Neural cell (in vitro differentiated cells): ENCODE measurements around the gene DDX39B. TPM values are rescaled to one million over a fixed set of nuclear protein-coding genes. Genes with fewer than 3 reads are reported as not detected.

Source experiments
- H2AFZ ChIP-seq: fragments of 200-600, 300-800 bp; sonication (generic), shearing (Covaris generic); 2 replicates; pipeline ENCODE4 v1.6.0; 2014; ENCODE audit warnings: low read depth, mild to moderate bottlenecking, antibody characterized with exemption, low read length, moderate library complexity
- H3F3A ChIP-seq: fragments of 200-600 bp; shearing (Covaris generic); 2 replicates; pipeline ENCODE4 v1.6.1; 2016; ENCODE audit warnings: mild to moderate bottlenecking, moderate library complexity, mixed read lengths, antibody characterized with exemption, low read length; ENCODE audit not compliant: insufficient read depth, poor library complexity, severe bottlenecking
- H3K27ac ChIP-seq: fragments of 200-600, 300-800 bp; sonication (generic), shearing (Covaris generic); 2 replicates; pipeline ENCODE4 v1.5.1; 2014; ENCODE audit warnings: mild to moderate bottlenecking, low read length, moderate library complexity
- H3K27me3 ChIP-seq: fragments of 300-800, 200-600 bp; sonication (generic), shearing (Covaris generic); 2 replicates; pipeline ENCODE4 v1.6.0; 2014; ENCODE audit warnings: mild to moderate bottlenecking, low read depth, low read length, moderate library complexity; ENCODE audit not compliant: insufficient read depth
- H3K36me3 ChIP-seq: fragments of 300-800, 200-600 bp; sonication (generic), shearing (Covaris generic); 2 replicates; pipeline ENCODE4 v1.5.1; 2014; ENCODE audit warnings: mild to moderate bottlenecking, antibody characterized with exemption, low read length, moderate library complexity; ENCODE audit not compliant: insufficient read depth
- H3K4me2 ChIP-seq: fragments of 300-800, 200-600 bp; sonication (generic), shearing (Covaris generic); 2 replicates; pipeline ENCODE4 v1.6.0; 2014; ENCODE audit warnings: mild to moderate bottlenecking, low read length
- H3K4me3 ChIP-seq: fragments of 300-800, 200-600 bp; sonication (generic), shearing (Covaris generic); 2 replicates; pipeline ENCODE4 v1.5.1; 2014; ENCODE audit warnings: mild to moderate bottlenecking, low read length, moderate library complexity
- H3K79me2 ChIP-seq: fragments of 200-600 bp; shearing (Covaris generic); replicated peaks from 2 replicates; pipeline ENCODE4 v1.6.0; 2014; ENCODE audit warnings: mild to moderate bottlenecking, low read length, moderate library complexity; ENCODE audit not compliant: insufficient read depth
- H3K9ac ChIP-seq: fragments of 300-800, 200-600 bp; sonication (generic), shearing (Covaris generic); 2 replicates; pipeline ENCODE4 v1.6.1; 2016; ENCODE audit warnings: mild to moderate bottlenecking, low read length, mixed read lengths
- H3K9me2 ChIP-seq: fragments of 200-600 bp; shearing (Covaris generic); 2 replicates; pipeline ENCODE4 v1.6.1; 2016; ENCODE audit warnings: mild to moderate bottlenecking, low read length, mixed read lengths; ENCODE audit not compliant: insufficient read depth
- H3K9me3 ChIP-seq: fragments of 200-600, 300-800 bp; sonication (generic), shearing (Covaris generic); 2 replicates; pipeline ENCODE4 v1.6.1; 2016; ENCODE audit warnings: mild to moderate bottlenecking, mixed run types, low read length, moderate library complexity, mixed read lengths
- H4K20me1 ChIP-seq: fragments of 200-600 bp; shearing (Covaris generic); 2 replicates; pipeline ENCODE4 v1.6.1; 2016; ENCODE audit warnings: mild to moderate bottlenecking, mixed run types; ENCODE audit not compliant: insufficient read depth
- EP300 ChIP-seq: fragments of 450-650 bp; conservative IDR thresholded peaks from 2 replicates; pipeline ENCODE4 v1.6.1; 2014; ENCODE audit warnings: antibody characterized with exemption, mild to moderate bottlenecking, moderate library complexity; ENCODE audit not compliant: poor library complexity, severe bottlenecking
- EZH2 ChIP-seq: fragments of 200-600, 300-800 bp; shearing (Covaris generic), sonication (generic); IDR thresholded peaks from 2 replicates; pipeline ENCODE4 v1.6.1; 2014; ENCODE audit warnings: antibody characterized with exemption, low read length, borderline replicate concordance, mild to moderate bottlenecking; ENCODE audit not compliant: insufficient read depth, poor library complexity, severe bottlenecking
- MXI1 ChIP-seq: fragments of 450-650 bp; conservative IDR thresholded peaks from 2 replicates; pipeline ENCODE4 v1.6.1; 2014; ENCODE audit warnings: antibody characterized with exemption, mild to moderate bottlenecking; ENCODE audit not compliant: poor library complexity, severe bottlenecking
- POLR2AphosphoS5 ChIP-seq: IDR thresholded peaks from 2 replicates; pipeline ENCODE4 v1.6.1; 2012
- RAD21 ChIP-seq: fragments of 450-650 bp; conservative IDR thresholded peaks from 2 replicates; pipeline ENCODE4 v1.6.1; 2014; ENCODE audit warnings: antibody characterized with exemption, mild to moderate bottlenecking, moderate library complexity
- SMC3 ChIP-seq: fragments of 450-650 bp; conservative IDR thresholded peaks from 2 replicates; pipeline ENCODE4 v1.6.1; 2014; ENCODE audit warnings: antibody characterized with exemption, mild to moderate bottlenecking, moderate library complexity; ENCODE audit not compliant: poor library complexity
- TAF1 ChIP-seq: IDR thresholded peaks from 2 replicates; pipeline ENCODE4 v1.6.1; 2012; ENCODE audit warnings: low read depth
- polyA plus RNA-seq: library from polyadenylated mRNA; depleted of rRNA; stranded (reverse); fragments of >200 nt; gene quantifications from 2 replicates; pipeline ENCODE4 v1.2.3, GENCODE V29; 2014
- TF ChIP-seq, protein P1 (sequence below): fragments of 450-650 bp; IDR thresholded peaks from 2 replicates; pipeline ENCODE4 v1.5.1; 2014; ENCODE audit warnings: antibody characterized with exemption, mild to moderate bottlenecking, moderate library complexity; ENCODE audit not compliant: poor library complexity, severe bottlenecking
- TF ChIP-seq, protein P2 (sequence below): IDR thresholded peaks from 2 replicates; pipeline ENCODE4 v1.6.1; 2012; ENCODE audit warnings: borderline replicate concordance

The DDX39B gene
- polyA plus RNA-seq, 1 donor from 2014 or later = 313 TPM

DNA sequence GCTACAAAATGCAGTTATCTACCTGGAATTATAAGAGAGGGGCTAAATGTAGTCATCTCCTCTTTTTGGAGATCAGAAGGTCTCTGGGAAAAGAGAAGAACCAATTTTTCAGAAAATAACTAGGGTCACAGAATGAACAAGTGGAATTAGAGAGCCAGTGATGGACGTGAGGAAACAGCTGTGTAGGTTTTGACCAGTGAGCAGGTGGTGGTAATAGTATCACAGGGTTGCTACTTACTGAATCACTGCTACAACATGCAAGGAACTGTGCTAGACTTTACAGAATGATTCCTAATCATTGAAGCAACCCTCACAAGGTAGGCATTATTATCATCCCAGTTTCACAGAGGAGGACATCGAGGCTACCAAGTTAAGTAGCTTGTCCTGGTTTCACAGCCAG is 2.9 kb upstream of the DDX39B start:
- Histone ChIP-seq H3K9me3 (no peaks in the 10 kb centered on the region), H3K4me3 (peak overlapping the region; percentile 69), H2AFZ (no peak overlapping the region), H3K27ac (no peak overlapping the region), H3K79me2 (peaks cover 68% of the 10 kb centered on the region), H3F3A (no peaks in the 10 kb centered on the region), H3K36me3 (peaks cover 7% of the 10 kb centered on the region), H3K27me3 (no peaks in the 10 kb centered on the region), H3K4me2 (no peak overlapping the region), H3K9ac (peak overlapping the region; percentile 80), H4K20me1 (peaks cover 9% of the 10 kb centered on the region), H3K9me2 (no peaks in the 10 kb centered on the region)
- TF ChIP-seq SMC3 (no peak), EP300 (no peak), POLR2AphosphoS5 (no peak), EZH2 (no peak), TAF1 (no peak)
- TF ChIP-seq, protein P1, sequence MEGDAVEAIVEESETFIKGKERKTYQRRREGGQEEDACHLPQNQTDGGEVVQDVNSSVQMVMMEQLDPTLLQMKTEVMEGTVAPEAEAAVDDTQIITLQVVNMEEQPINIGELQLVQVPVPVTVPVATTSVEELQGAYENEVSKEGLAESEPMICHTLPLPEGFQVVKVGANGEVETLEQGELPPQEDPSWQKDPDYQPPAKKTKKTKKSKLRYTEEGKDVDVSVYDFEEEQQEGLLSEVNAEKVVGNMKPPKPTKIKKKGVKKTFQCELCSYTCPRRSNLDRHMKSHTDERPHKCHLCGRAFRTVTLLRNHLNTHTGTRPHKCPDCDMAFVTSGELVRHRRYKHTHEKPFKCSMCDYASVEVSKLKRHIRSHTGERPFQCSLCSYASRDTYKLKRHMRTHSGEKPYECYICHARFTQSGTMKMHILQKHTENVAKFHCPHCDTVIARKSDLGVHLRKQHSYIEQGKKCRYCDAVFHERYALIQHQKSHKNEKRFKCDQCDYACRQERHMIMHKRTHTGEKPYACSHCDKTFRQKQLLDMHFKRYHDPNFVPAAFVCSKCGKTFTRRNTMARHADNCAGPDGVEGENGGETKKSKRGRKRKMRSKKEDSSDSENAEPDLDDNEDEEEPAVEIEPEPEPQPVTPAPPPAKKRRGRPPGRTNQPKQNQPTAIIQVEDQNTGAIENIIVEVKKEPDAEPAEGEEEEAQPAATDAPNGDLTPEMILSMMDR = no peak
- TF ChIP-seq, protein P2, sequence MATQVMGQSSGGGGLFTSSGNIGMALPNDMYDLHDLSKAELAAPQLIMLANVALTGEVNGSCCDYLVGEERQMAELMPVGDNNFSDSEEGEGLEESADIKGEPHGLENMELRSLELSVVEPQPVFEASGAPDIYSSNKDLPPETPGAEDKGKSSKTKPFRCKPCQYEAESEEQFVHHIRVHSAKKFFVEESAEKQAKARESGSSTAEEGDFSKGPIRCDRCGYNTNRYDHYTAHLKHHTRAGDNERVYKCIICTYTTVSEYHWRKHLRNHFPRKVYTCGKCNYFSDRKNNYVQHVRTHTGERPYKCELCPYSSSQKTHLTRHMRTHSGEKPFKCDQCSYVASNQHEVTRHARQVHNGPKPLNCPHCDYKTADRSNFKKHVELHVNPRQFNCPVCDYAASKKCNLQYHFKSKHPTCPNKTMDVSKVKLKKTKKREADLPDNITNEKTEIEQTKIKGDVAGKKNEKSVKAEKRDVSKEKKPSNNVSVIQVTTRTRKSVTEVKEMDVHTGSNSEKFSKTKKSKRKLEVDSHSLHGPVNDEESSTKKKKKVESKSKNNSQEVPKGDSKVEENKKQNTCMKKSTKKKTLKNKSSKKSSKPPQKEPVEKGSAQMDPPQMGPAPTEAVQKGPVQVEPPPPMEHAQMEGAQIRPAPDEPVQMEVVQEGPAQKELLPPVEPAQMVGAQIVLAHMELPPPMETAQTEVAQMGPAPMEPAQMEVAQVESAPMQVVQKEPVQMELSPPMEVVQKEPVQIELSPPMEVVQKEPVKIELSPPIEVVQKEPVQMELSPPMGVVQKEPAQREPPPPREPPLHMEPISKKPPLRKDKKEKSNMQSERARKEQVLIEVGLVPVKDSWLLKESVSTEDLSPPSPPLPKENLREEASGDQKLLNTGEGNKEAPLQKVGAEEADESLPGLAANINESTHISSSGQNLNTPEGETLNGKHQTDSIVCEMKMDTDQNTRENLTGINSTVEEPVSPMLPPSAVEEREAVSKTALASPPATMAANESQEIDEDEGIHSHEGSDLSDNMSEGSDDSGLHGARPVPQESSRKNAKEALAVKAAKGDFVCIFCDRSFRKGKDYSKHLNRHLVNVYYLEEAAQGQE = no peak

DNA sequence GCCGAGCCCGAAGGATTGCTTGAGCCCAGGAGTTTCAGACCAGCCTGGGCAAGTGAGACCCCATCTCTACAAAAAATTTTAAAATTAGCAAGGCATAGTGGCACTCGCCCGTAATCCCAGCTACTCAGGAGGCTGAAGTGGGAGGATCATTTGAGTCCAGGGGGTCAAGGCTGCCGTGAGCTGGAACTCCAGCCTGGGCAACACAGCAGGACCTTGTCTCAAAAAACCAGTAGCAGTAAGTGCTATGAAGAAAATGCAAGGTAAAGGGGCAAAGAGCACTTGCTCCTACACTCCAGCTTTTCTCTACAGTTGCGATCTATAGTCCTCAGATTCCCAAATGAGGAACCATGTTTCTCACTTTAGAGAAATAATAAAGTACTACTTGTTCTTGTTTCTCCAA is 1.8 kb upstream of the DDX39B start:
- Histone ChIP-seq H3K79me2 (peaks cover 75% of the 10 kb centered on the region), H3K27ac (no peak overlapping the region)

More for the DNA sequence above, 1.8 kb upstream of the DDX39B start:
- Histone ChIP-seq H3K9me2 (no peaks in the 10 kb centered on the region), H3K9ac (no peak overlapping the region), H3K27me3 (no peaks in the 10 kb centered on the region), H3K4me3 (no peak overlapping the region), H2AFZ (no peak overlapping the region), H3K9me3 (no peaks in the 10 kb centered on the region), H4K20me1 (peaks cover 20% of the 10 kb centered on the region), H3K36me3 (peaks cover 4% of the 10 kb centered on the region), H3F3A (no peaks in the 10 kb centered on the region), H3K4me2 (no peak overlapping the region)
- TF ChIP-seq RAD21 (no peak), SMC3 (no peak), EP300 (no peak), TAF1 (no peak), EZH2 (no peak), POLR2AphosphoS5 (no peak), MXI1 (no peak)
- TF ChIP-seq, protein P2 = no peak
- TF ChIP-seq, protein P1 = no peak
